K562 (cell line): ENCODE data around the gene AGAP3. TPM values are rescaled to one million over a fixed set of nuclear protein-coding genes. Genes with fewer than 3 reads are reported as not detected.

Source experiments
- ATF6 ChIP-seq: sonication (generic); formaldehyde crosslinking; IDR thresholded peaks from 2 replicates; pipeline ENCODE4 v1.4.0; 2020; ENCODE audit warnings: mild to moderate bottlenecking, missing genetic modification reagents
- E2F5 ChIP-seq: sonication (generic); formaldehyde crosslinking; IDR thresholded peaks from 2 replicates; pipeline ENCODE4 v1.8.0; 2022; ENCODE audit warnings: mild to moderate bottlenecking, missing genetic modification reagents
- E2F8 ChIP-seq: fragments of 450-650 bp; IDR thresholded peaks from 2 replicates; pipeline ENCODE4 v1.7.1; 2018; ENCODE audit warnings: mild to moderate bottlenecking, low read depth; ENCODE audit not compliant: partially characterized antibody
- FIP1L1 ChIP-seq: fragments of 200-400 bp; formaldehyde crosslinking; IDR thresholded peaks from 2 replicates; pipeline ENCODE4 v1.6.1; 2018; ENCODE audit warnings: mild to moderate bottlenecking, low read depth, low read length; ENCODE audit not compliant: poor library complexity, severe bottlenecking
- MYNN ChIP-seq, 2 experiments: sonication (generic); formaldehyde crosslinking in 1 of 2; IDR thresholded peaks; 2 replicates each; pipeline versions ENCODE4 v1.5.0 to v1.6.1; 2016 to 2020; ENCODE audit warnings: antibody characterized with exemption in 1 of 2, missing genetic modification reagents in 1 of 2
- RBFOX2 ChIP-seq: fragments of 200-400 bp; formaldehyde crosslinking; IDR thresholded peaks from 2 replicates; pipeline ENCODE4 v1.6.1; 2017; ENCODE audit warnings: low read depth, mild to moderate bottlenecking, low read length, moderate library complexity
- RUNX1 ChIP-seq: sonication (generic); IDR thresholded peaks from 2 replicates; pipeline ENCODE4 v1.6.1; 2016; ENCODE audit warnings: antibody characterized with exemption, low read depth
- TSC22D4 ChIP-seq: fragments of 450-650 bp; IDR thresholded peaks from 2 replicates; pipeline ENCODE4 v1.6.1; 2016; ENCODE audit warnings: missing genetic modification characterization, missing biosample characterization, control low read depth
- ZBTB33 ChIP-seq: sonication (generic); formaldehyde crosslinking; IDR thresholded peaks from 2 replicates; pipeline ENCODE4 v1.8.1; 2023; ENCODE audit warnings: mild to moderate bottlenecking, missing genetic modification reagents
- ZKSCAN8 ChIP-seq: fragments of 200-800 bp; sonication (Bioruptor generic); IDR thresholded peaks from 2 replicates; pipeline ENCODE4 v1.6.1; 2016; ENCODE audit warnings: missing genetic modification characterization, missing compliant biosample characterization
- polyA plus RNA-seq, 8 experiments: library from polyadenylated mRNA; depleted of rRNA in 4 of 8; stranded (reverse) in 5 of 8; unstranded in 3 of 8; fragments of >200 nt; fragmentation: Nextera tagmentation in 2 of 8; fragmentation: Illumina TruSeq in 1 of 8; extraction: Ambion mirVana in 2 of 8; extraction: Trizol in 1 of 8; gene quantifications; 2 replicates each; pipeline versions ENCODE4 v1.2.1 to v1.2.3, GENCODE V29; 2011 to 2014; ENCODE audit warnings: inconsistent platforms in 1 of 8, missing spikeins in 1 of 8
- total RNA-seq, 7 experiments: library from RNA; depleted of rRNA in 6 of 7; stranded (reverse); fragments of >200 nt in 6 of 7; fragmentation: Illumina TruSeq in 2 of 7; extraction: Trizol in 2 of 7; gene quantifications; 2 replicates each; pipeline versions ENCODE4 v1.2.1 to v1.2.3, GENCODE V29; 2011 to 2021; ENCODE audit warnings: low replicate concordance in 1 of 7

The AGAP3 gene
- total and polyA plus RNA-seq, 9 of the 15 experiments (the other 6 are each of a cell fraction or from before 2014, with no cell fraction given) = 3.4 to 208 (median 62.2) TPM

- TF ChIP-seq E2F8 (peak; percentile 51), E2F5 (CRISPR knock-in tag) (no peak), ZBTB33 (CRISPR knock-in tag) (peak; percentile 68), FIP1L1 (no peak), RUNX1 (no peak), ATF6 (CRISPR knock-in tag) (no peak), ZKSCAN8 (no peak), MYNN (IDR thresholded peaks at IDR 0.05) (peak; percentile 21; the same call in 1 of the 2 replicates), MYNN (CRISPR knock-in tag; IDR thresholded peaks at IDR 0.05) (no peak), RBFOX2 (peak; percentile 24; the same call in 1 of the 2 replicates), TSC22D4 (tag) (no peak)
- TF ChIP-seq, all 486 proteins: peak for 16
Observed at GRCh38 chr7:151075978-151076426, 10.3 kb upstream of the AGAP3 start (continued).
